K562 (cell line): ENCODE measurements around the gene DARS1. TPM values are rescaled to one million over a fixed set of nuclear protein-coding genes. Genes with fewer than 3 reads are reported as not detected.
A peak's percentile ranks its signal among the peaks of the same experiment; 100 is the strongest.

Experiments used
- COPS2 ChIP-seq: fragments of 450-650 bp; conservative IDR thresholded peaks from 2 replicates; pipeline ENCODE4 v1.6.1; 2016; ENCODE audit warnings: mild to moderate bottlenecking, moderate library complexity
- CREB1 ChIP-seq, 2 experiments: sonication (generic) in 1 of 2; formaldehyde crosslinking in 1 of 2; IDR thresholded peaks; 2 replicates each; pipeline versions ENCODE4 v1.6.1 to v1.8.0; 2012 to 2022; ENCODE audit warnings: inconsistent platforms in 1 of 2, mild to moderate bottlenecking in 1 of 2, missing genetic modification reagents in 1 of 2, moderate library complexity in 1 of 2
- E2F3 ChIP-seq: fragments of 250-450 bp; sonication (Bioruptor Pico); IDR thresholded peaks from 2 replicates; pipeline ENCODE4 v1.4.0; 2020; ENCODE audit warnings: mild to moderate bottlenecking
- FOXA3 ChIP-seq, 2 experiments: fragments of 450-650 bp in 1 of 2; sonication (generic) in 1 of 2; formaldehyde crosslinking; IDR thresholded peaks in 1 of 2; conservative IDR thresholded peaks in 1 of 2; 2 replicates each; pipeline versions ENCODE4 v1.4.0 to v1.8.0; 2020 to 2022; ENCODE audit warnings: mild to moderate bottlenecking in 2 of 2, missing genetic modification reagents in 1 of 2
- FOXP1 ChIP-seq: sonication (generic); formaldehyde crosslinking; IDR thresholded peaks from 2 replicates; pipeline ENCODE4 v1.8.0; 2022; ENCODE audit warnings: mild to moderate bottlenecking, missing genetic modification reagents
- GTF2E2 ChIP-seq: fragments of 200-800 bp; sonication (Bioruptor generic); IDR thresholded peaks from 2 replicates; pipeline ENCODE4 v1.6.1; 2016; ENCODE audit warnings: missing genetic modification characterization, missing compliant biosample characterization
- HNRNPK ChIP-seq: fragments of 200-400 bp; formaldehyde crosslinking; IDR thresholded peaks from one replicate; pipeline ENCODE4 v1.6.1; 2018; ENCODE audit warnings: mild to moderate bottlenecking, low read depth, low read length; ENCODE audit not compliant: poor library complexity, severe bottlenecking
- HNRNPLL ChIP-seq: fragments of 200-400 bp; formaldehyde crosslinking; IDR thresholded peaks from 2 replicates; pipeline ENCODE4 v1.6.1; 2017; ENCODE audit warnings: low read length, low read depth, mild to moderate bottlenecking; ENCODE audit not compliant: poor library complexity, severe bottlenecking
- KDM1A ChIP-seq, 2 experiments: fragments of 450-650 bp; IDR thresholded peaks; 2 replicates each; pipeline ENCODE4 v1.6.1; 2016; ENCODE audit warnings: mild to moderate bottlenecking in 2 of 2
- MTA3 ChIP-seq: fragments of 450-650 bp; formaldehyde crosslinking; IDR thresholded peaks from 2 replicates; pipeline ENCODE4 v1.6.1; 2017; ENCODE audit warnings: mild to moderate bottlenecking, borderline replicate concordance
- STAG1 ChIP-seq: sonication (generic); formaldehyde crosslinking; IDR thresholded peaks from 2 replicates; pipeline ENCODE4 v1.5.0; 2020; ENCODE audit warnings: missing genetic modification reagents, borderline replicate concordance
- ZNF134 ChIP-seq: fragments of 250-450 bp; sonication (Bioruptor Pico); conservative IDR thresholded peaks from 2 replicates; pipeline ENCODE4 v1.4.0; 2020
- ZNF354B ChIP-seq: fragments of 250-450 bp; sonication (Bioruptor Pico); IDR thresholded peaks from 2 replicates; pipeline ENCODE4 v1.4.0; 2020
- ZNF707 ChIP-seq: fragments of 250-450 bp; sonication (Bioruptor Pico); conservative IDR thresholded peaks from 2 replicates; pipeline ENCODE4 v1.8.0; 2022; ENCODE audit warnings: inconsistent platforms, mild to moderate bottlenecking, moderate library complexity
- ZNF75A ChIP-seq: fragments of 450-650 bp; formaldehyde crosslinking; IDR thresholded peaks from 2 replicates; pipeline ENCODE4 v1.4.0; 2020; ENCODE audit warnings: mild to moderate bottlenecking
- ZNF780A ChIP-seq: fragments of 250-450 bp; sonication (Bioruptor Pico); IDR thresholded peaks from 2 replicates; pipeline ENCODE4 v1.5.0; 2021; ENCODE audit warnings: mild to moderate bottlenecking
- polyA plus RNA-seq, 8 experiments: library from polyadenylated mRNA; depleted of rRNA in 4 of 8; stranded (reverse) in 5 of 8; unstranded in 3 of 8; fragments of >200 nt; fragmentation: Nextera tagmentation in 2 of 8; fragmentation: Illumina TruSeq in 1 of 8; extraction: Ambion mirVana in 2 of 8; extraction: Trizol in 1 of 8; gene quantifications; 2 replicates each; pipeline versions ENCODE4 v1.2.1 to v1.2.3, GENCODE V29; 2011 to 2014; ENCODE audit warnings: inconsistent platforms in 1 of 8, missing spikeins in 1 of 8
- total RNA-seq, 7 experiments: library from RNA; depleted of rRNA in 6 of 7; stranded (reverse); fragments of >200 nt in 6 of 7; fragmentation: Illumina TruSeq in 2 of 7; extraction: Trizol in 2 of 7; gene quantifications; 2 replicates each; pipeline versions ENCODE4 v1.2.1 to v1.2.3, GENCODE V29; 2011 to 2021; ENCODE audit warnings: low replicate concordance in 1 of 7
- TF ChIP-seq, protein P1 (sequence below): fragments of 250-450 bp; sonication (Bioruptor Pico); IDR thresholded peaks from 2 replicates; pipeline ENCODE4 v1.8.0; 2022; ENCODE audit warnings: inconsistent platforms, mild to moderate bottlenecking, moderate library complexity, borderline replicate concordance
- TF ChIP-seq, protein P2 (sequence below): fragments of 250-450 bp; sonication (Bioruptor Pico); IDR thresholded peaks from 2 replicates; pipeline ENCODE4 v1.9.0; 2021; ENCODE audit warnings: mild to moderate bottlenecking, inconsistent platforms
- TF ChIP-seq, protein P3 (sequence below), 2 experiments: fragments of 450-650 bp; IDR thresholded peaks; 2 replicates each; pipeline ENCODE4 v1.6.1; 2018; ENCODE audit warnings: mild to moderate bottlenecking in 2 of 2, low read depth in 1 of 2; ENCODE audit not compliant: partially characterized antibody in 2 of 2

Gene DARS1
- total and polyA plus RNA-seq, 9 of the 15 experiments (the other 6 are each of a cell fraction or from before 2014, with no cell fraction given), result 91.5 to 239 (median 98.0) TPM

DNA sequence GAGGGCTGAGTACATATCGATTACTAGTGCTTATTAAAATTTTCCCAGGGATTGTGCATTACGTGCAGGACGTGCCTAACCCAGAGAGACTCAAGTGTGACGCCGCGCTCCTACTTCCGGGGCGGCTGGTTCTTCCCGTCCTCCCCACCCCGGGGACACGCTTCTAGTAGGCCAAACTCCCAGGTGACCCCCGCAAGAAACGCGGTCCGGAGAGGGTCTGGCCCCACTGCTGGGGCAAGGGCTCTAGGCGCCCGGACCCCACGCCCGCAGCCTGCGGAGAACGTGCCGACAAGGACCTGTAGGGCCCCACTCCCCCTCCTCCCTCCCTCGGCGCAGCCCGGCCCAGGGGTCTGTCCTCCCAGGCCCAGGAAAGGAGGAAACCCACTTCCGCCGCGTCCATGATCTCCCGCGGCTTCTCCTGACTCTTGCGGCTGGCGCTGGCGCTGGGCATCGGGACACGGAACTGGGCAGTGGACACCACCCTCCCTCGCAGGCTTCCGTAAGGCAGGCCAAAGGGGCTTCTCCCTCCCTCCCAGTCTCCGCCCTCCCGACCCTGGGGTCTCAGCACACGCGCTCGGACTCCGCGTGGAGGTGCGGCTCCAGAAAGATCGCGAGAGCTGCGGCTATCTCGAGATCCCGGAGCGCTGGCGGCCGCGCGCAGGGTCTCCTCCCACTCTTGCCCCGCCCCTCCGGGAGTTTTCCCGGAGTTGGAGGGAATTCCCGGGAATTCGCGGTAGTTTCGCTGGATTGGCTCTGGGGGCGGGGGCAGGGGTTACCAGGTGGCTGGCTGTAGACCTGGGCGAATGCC, at the start of gene DARS1 (continued):
- no peak for TF ChIP-seq ZNF134
- no peak for TF ChIP-seq STAG1 (CRISPR knock-in tag)
- TF ChIP-seq HNRNPLL, result peak; percentile 72
- TF ChIP-seq FOXP1 (CRISPR knock-in tag), result peak; percentile 79
- no peak for TF ChIP-seq HNRNPK
- TF ChIP-seq FOXA3 (CRISPR knock-in tag; conservative IDR thresholded peaks at IDR 0.05 in 1 of 2, IDR thresholded peaks at IDR 0.05 in 1 of 2), result 0 out of 4 replicates have a peak, but pooled peaks of 1 of the 2 experiments have one; percentile 59
- TF ChIP-seq ZNF354B (CRISPR knock-in tag), result no peak
- TF ChIP-seq E2F3 (CRISPR knock-in tag), result no peak
- TF ChIP-seq MTA3, result peak; percentile 86
- TF ChIP-seq ZNF780A, result no peak
- TF ChIP-seq, protein P1, sequence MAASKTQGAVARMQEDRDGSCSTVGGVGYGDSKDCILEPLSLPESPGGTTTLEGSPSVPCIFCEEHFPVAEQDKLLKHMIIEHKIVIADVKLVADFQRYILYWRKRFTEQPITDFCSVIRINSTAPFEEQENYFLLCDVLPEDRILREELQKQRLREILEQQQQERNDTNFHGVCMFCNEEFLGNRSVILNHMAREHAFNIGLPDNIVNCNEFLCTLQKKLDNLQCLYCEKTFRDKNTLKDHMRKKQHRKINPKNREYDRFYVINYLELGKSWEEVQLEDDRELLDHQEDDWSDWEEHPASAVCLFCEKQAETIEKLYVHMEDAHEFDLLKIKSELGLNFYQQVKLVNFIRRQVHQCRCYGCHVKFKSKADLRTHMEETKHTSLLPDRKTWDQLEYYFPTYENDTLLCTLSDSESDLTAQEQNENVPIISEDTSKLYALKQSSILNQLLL, result no peak
- no peak for TF ChIP-seq KDM1A (IDR thresholded peaks at IDR 0.05)
- 0 out of 2 replicates have a peak, but pooled peaks have one; percentile 29 for TF ChIP-seq GTF2E2 (tag)
- TF ChIP-seq, protein P2, sequence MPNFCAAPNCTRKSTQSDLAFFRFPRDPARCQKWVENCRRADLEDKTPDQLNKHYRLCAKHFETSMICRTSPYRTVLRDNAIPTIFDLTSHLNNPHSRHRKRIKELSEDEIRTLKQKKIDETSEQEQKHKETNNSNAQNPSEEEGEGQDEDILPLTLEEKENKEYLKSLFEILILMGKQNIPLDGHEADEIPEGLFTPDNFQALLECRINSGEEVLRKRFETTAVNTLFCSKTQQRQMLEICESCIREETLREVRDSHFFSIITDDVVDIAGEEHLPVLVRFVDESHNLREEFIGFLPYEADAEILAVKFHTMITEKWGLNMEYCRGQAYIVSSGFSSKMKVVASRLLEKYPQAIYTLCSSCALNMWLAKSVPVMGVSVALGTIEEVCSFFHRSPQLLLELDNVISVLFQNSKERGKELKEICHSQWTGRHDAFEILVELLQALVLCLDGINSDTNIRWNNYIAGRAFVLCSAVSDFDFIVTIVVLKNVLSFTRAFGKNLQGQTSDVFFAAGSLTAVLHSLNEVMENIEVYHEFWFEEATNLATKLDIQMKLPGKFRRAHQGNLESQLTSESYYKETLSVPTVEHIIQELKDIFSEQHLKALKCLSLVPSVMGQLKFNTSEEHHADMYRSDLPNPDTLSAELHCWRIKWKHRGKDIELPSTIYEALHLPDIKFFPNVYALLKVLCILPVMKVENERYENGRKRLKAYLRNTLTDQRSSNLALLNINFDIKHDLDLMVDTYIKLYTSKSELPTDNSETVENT (CRISPR knock-in tag), result 0 out of 2 replicates have a peak, but pooled peaks have one; percentile 39
- TF ChIP-seq, protein P3, sequence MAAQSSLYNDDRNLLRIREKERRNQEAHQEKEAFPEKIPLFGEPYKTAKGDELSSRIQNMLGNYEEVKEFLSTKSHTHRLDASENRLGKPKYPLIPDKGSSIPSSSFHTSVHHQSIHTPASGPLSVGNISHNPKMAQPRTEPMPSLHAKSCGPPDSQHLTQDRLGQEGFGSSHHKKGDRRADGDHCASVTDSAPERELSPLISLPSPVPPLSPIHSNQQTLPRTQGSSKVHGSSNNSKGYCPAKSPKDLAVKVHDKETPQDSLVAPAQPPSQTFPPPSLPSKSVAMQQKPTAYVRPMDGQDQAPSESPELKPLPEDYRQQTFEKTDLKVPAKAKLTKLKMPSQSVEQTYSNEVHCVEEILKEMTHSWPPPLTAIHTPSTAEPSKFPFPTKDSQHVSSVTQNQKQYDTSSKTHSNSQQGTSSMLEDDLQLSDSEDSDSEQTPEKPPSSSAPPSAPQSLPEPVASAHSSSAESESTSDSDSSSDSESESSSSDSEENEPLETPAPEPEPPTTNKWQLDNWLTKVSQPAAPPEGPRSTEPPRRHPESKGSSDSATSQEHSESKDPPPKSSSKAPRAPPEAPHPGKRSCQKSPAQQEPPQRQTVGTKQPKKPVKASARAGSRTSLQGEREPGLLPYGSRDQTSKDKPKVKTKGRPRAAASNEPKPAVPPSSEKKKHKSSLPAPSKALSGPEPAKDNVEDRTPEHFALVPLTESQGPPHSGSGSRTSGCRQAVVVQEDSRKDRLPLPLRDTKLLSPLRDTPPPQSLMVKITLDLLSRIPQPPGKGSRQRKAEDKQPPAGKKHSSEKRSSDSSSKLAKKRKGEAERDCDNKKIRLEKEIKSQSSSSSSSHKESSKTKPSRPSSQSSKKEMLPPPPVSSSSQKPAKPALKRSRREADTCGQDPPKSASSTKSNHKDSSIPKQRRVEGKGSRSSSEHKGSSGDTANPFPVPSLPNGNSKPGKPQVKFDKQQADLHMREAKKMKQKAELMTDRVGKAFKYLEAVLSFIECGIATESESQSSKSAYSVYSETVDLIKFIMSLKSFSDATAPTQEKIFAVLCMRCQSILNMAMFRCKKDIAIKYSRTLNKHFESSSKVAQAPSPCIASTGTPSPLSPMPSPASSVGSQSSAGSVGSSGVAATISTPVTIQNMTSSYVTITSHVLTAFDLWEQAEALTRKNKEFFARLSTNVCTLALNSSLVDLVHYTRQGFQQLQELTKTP (IDR thresholded peaks at IDR 0.05; ENCODE audit: low read depth in 1 of 2, partially characterized antibody in 2 of 2), result peak in 1 of 2 experiments; percentile 48
- no peak for TF ChIP-seq ZNF75A (CRISPR knock-in tag)
- TF ChIP-seq COPS2, result no peak
- TF ChIP-seq CREB1 (IDR thresholded peaks at IDR 0.05), result peak; percentile 63; the same call in 1 of the 2 replicates
- 0 out of 2 replicates have a peak, but pooled peaks have one; percentile 26 for TF ChIP-seq CREB1 (CRISPR knock-in tag; IDR thresholded peaks at IDR 0.05)
- no peak for TF ChIP-seq ZNF707 (CRISPR knock-in tag)
